Upper lobe of right lung (tissue), 1 donor: Measurements from ENCODE around the gene VANGL2. TPM values are rescaled to one million over a fixed set of nuclear protein-coding genes. Genes with fewer than 3 reads are reported as not detected.
A peak's percentile ranks its signal among the peaks of the same experiment; 100 is the strongest.
"Not testable (repeated sequence)": the region's sequence is repeated elsewhere in the genome, so short reads cannot be mapped to it uniquely, and the experiment has no call there.

Experiments
- ATAC-seq: fragments of 200-7000 bp; cut with Tn5 transposase; one replicate; pipeline ENCODE4 v1.9.1; 2020; ENCODE audit warnings: mild to moderate bottlenecking, moderate library complexity
- DNase-seq: peaks from one replicate; pipeline ENCODE4 v3.0.0-alpha.2; 2020
- H3K27ac ChIP-seq: fragments of 200-600 bp; one replicate; pipeline ENCODE4 v1.8.0; 2022
- H3K27me3 ChIP-seq: fragments of 200-600 bp; one replicate; pipeline ENCODE4 v1.8.0; 2022; ENCODE audit warnings: mild to moderate bottlenecking
- H3K36me3 ChIP-seq: fragments of 200-600 bp; one replicate; pipeline ENCODE4 v1.8.0; 2022
- H3K4me1 ChIP-seq: fragments of 200-600 bp; one replicate; pipeline ENCODE4 v1.8.0; 2022
- H3K4me3 ChIP-seq: fragments of 200-600 bp; one replicate; pipeline ENCODE4 v1.8.0; 2022; ENCODE audit warnings: mild to moderate bottlenecking
- H3K9me3 ChIP-seq: fragments of 200-600 bp; one replicate; pipeline ENCODE4 v1.8.0; 2022
- intact Hi-C: fragments of 100-400 bp; cut with DNase I; formaldehyde crosslinking; loops from one replicate; pipeline ENCODE4 v1.11.0; 2022
- total RNA-seq: library from RNA; stranded (reverse); fragmentation: NEBNext Ultra II Directional; extraction: Animal tissue kit (Norgen Biotek cat#: 25700); gene quantifications from one replicate; pipeline ENCODE4 v1.2.1, GENCODE V29; 2021
- TF ChIP-seq, protein P1 (sequence below): fragments of 200-600 bp; IDR thresholded peaks from one replicate; pipeline ENCODE4 v1.8.0; 2022; ENCODE audit warnings: antibody characterized with exemption
- donor health status: DM: no; HTN: yes; CAD: no; lungs with severe emphysema.

Gene VANGL2
- total RNA-seq, 1 donor from 2014 or later, result 6.3 TPM

DNA sequence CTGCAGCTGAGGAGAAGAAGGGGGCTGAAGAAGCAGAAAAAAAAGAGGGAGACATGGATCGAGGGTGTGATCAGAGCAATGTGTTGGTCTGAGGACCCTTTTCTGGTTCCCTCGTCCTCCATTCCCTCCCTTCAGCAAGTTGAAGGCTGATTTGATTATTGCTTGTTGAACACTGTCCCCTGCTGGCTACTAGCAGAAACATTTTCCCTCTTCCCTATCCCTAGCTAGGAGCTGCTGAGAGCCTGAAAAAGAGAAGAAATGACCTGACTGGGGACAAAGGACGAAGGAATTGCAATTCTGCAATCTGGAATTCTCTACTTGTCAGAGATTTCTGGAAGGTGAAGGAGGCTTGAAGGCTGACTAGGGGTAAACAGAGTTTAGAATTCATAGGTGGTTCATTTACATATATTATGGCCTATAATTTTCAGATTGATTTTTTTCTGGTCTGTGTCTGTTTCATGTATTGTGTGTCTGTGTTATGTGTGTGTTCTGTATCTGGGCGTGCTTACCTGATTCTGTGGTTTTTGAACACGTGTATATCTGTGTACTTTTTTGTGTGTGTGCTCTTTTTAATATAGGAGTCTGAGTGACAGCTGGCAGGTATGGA, 23.7 kb upstream of the VANGL2 start:
- Histone ChIP-seq H3K27ac (no peak overlapping the region), H3K4me3 (no peak overlapping the region), H3K36me3 (no peaks in the 10 kb centered on the region), H3K27me3 (no peaks in the 10 kb centered on the region), H3K9me3 (no peaks in the 10 kb centered on the region), H3K4me1 (peaks cover 11% of the 10 kb centered on the region)
- intact Hi-C loops, result no loop called here
- ATAC-seq (peak; percentile 73), DNase-seq (no peak)
- TF ChIP-seq, protein P1, sequence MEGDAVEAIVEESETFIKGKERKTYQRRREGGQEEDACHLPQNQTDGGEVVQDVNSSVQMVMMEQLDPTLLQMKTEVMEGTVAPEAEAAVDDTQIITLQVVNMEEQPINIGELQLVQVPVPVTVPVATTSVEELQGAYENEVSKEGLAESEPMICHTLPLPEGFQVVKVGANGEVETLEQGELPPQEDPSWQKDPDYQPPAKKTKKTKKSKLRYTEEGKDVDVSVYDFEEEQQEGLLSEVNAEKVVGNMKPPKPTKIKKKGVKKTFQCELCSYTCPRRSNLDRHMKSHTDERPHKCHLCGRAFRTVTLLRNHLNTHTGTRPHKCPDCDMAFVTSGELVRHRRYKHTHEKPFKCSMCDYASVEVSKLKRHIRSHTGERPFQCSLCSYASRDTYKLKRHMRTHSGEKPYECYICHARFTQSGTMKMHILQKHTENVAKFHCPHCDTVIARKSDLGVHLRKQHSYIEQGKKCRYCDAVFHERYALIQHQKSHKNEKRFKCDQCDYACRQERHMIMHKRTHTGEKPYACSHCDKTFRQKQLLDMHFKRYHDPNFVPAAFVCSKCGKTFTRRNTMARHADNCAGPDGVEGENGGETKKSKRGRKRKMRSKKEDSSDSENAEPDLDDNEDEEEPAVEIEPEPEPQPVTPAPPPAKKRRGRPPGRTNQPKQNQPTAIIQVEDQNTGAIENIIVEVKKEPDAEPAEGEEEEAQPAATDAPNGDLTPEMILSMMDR, result peak; percentile 88

DNA sequence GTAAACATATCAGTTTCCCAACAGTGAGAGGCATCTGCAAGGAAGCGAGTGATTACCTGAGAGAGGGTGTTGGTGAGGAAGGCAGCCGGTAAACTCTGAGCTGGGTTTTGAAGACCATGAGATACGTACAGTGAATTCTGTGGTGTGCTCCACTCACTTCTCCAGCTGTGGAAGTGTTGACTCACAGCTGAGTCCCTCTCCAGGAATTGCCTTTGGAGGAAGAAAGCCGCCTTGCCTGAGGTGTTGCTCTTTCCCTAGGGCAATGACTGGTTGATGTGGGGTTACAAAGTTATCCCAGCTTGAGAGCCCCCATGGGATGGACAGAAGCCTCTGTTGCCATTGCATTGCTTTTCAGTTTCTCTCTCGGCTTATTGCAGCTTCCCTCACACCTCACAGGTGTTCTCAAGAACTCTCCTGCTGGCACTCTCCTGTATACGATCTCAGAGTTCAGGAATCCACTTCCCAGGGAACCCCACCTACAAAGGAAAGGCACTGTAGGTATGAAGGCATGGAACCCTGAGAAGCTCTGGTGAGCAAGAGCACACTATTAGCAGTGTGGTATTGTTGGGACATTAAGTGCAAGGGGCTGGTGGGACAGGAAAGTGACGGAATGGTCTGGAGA, 22.7 kb upstream of the VANGL2 start:
- TF ChIP-seq, protein P1, result no peak
- Histone ChIP-seq H3K27ac (no peak overlapping the region), H3K9me3 (no peaks in the 10 kb centered on the region), H3K4me3 (no peak overlapping the region), H3K36me3 (no peaks in the 10 kb centered on the region), H3K27me3 (no peaks in the 10 kb centered on the region), H3K4me1 (peaks cover 11% of the 10 kb centered on the region)
- DNase-seq, result no peak
- peak; percentile 48 for ATAC-seq
- intact Hi-C loops, result no loop called here

DNA sequence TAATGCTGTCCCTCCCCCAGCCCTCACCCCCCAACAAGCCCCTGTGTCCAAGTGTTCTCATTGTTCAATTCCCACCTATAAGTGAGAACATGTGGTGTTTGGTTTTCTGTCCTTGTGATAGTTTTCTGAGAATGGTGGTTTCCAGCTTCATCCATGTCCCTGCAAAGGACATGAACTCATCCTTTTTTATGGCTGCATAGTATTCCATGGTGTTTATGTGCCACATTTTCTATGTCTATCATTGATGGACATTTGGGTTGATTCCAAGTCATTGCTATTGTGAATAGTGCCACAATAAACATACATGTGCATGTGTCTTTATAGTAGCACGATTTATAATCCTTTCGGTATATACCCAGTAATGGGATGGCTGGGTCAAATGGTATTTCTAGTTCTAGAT, 15.6 kb upstream of the VANGL2 start:
- H3K27me3 ChIP-seq, H3K9me3 ChIP-seq, intact Hi-C loops, H3K4me3 ChIP-seq, H3K27ac ChIP-seq, DNase-seq, H3K4me1 ChIP-seq, H3K36me3 ChIP-seq, ATAC-seq: not testable (repeated sequence)

DNA sequence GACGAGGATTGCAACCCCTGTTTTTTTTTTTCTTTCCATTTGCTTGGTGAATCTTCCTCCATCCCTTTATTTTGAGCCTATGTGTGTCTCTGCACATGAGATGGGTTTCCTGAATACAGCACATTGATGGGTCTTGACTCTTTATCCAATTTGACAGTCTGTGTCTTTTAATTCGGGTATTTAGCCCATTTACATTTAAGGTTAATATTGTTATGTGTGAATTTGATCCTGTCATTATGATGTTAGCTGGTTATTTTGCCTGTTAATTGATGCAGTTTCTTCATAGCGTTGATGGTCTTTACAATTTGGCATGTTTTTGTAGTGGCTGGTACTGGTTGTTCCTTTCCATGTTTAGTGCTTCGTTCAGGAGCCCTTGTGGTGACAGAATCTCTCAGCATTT, 12.0 kb upstream of the VANGL2 start:
- DNase-seq, H3K9me3 ChIP-seq, ATAC-seq, intact Hi-C loops, H3K4me1 ChIP-seq, H3K4me3 ChIP-seq, H3K27me3 ChIP-seq, H3K36me3 ChIP-seq, H3K27ac ChIP-seq: not testable (repeated sequence)

DNA sequence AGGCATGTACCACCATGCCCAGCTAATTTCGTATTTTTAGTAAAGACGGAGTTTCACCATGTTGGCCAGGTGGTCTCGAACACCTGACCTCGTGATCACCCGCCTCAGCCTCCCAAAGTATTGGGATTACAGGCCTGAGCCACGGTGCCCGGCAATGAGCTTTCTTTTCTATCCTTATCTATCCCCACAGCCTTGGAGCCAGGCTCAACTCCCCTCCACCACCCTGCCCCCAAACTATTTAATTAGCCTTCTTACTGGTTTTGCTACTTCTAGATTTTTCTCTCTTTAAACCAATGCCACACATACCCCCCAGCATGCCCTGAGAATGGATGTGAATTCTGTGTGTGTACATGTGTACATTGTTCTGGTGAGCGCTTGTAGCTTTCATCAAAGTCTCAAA, 5.7 kb upstream of the VANGL2 start:
- H3K9me3 ChIP-seq, result no peaks in the 10 kb centered on the region
- intact Hi-C loops, result no loop called here
- no peak overlapping the region for H3K4me3 ChIP-seq
- H3K36me3 ChIP-seq, result no peaks in the 10 kb centered on the region
- ATAC-seq (no peak), DNase-seq (no peak)
- no peak overlapping the region for H3K27ac ChIP-seq
- TF ChIP-seq, protein P1, result no peak
- peaks cover 1% of the 10 kb centered on the region for H3K27me3 ChIP-seq
- H3K4me1 ChIP-seq, result no peaks in the 10 kb centered on the region

DNA sequence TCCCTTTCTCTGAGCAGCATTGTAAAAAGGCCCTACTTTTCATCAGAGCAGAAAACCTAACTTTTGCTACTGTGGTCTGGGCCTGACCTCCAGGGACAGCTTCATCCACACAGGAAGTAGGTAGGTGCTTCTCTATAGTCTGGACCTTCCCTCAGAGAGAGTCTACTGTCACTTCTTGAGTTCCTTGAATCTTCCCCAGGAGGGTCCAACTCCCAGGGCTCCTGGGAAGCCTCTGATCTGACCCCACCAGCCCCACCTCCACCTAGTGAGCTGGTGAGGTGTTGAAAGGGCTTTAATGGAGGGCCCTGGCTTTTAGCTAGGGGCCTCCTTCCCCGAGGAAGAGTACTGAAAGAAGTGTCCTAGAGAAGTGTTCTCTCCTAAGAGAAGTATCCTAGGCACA, 2.7 kb upstream of the VANGL2 start:
- no peaks in the 10 kb centered on the region for H3K4me1 ChIP-seq
- intact Hi-C loops, result no loop called here
- ATAC-seq, result no peak

More for the DNA sequence above, 2.7 kb upstream of the VANGL2 start:
- TF ChIP-seq, protein P1, result no peak
- no peaks in the 10 kb centered on the region for H3K36me3 ChIP-seq
- H3K27me3 ChIP-seq, result peaks cover 15% of the 10 kb centered on the region
- no peak for DNase-seq
- H3K9me3 ChIP-seq, result no peaks in the 10 kb centered on the region
- no peak overlapping the region for H3K4me3 ChIP-seq
- H3K27ac ChIP-seq, result no peak overlapping the region
